ENCODE measurements around the gene TRIM7.

The TRIM7 gene

DNA sequence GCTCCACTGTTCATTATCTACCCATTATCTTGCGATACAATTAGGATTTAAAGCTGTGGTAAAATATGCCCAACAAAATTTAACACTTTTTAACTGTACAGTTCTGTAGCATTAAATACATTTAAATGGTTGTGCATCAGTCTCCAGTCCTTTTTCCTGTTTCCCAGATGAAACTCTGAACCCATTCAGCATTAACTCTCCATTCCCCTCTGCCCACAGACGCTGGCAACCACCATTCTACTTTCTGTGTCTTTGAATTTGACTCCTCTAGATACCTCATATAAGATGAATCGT lies 2.9 kb upstream of the TRIM7 start:
- TF ChIP-seq, protein P1, sequence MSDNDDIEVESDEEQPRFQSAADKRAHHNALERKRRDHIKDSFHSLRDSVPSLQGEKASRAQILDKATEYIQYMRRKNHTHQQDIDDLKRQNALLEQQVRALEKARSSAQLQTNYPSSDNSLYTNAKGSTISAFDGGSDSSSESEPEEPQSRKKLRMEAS (IDR thresholded peaks at IDR 0.05; ENCODE audit: low read depth, low read length), result no peak
- no peak for TF ChIP-seq MYC (IDR thresholded peaks at IDR 0.05; ENCODE audit: low read depth, low read length)
- TF ChIP-seq POLR2A (IDR thresholded peaks at IDR 0.05; ENCODE audit: extremely low read depth, insufficient read length), result no peak
- TF ChIP-seq CTCF (IDR thresholded peaks at IDR 0.05; ENCODE audit: low read depth, low read length), result no peak
- no peak overlapping the region for H3K4me3 ChIP-seq (ENCODE audit: low read depth, low read length)
- DNase-seq (ENCODE audit: low read depth), result no peak

DNA sequence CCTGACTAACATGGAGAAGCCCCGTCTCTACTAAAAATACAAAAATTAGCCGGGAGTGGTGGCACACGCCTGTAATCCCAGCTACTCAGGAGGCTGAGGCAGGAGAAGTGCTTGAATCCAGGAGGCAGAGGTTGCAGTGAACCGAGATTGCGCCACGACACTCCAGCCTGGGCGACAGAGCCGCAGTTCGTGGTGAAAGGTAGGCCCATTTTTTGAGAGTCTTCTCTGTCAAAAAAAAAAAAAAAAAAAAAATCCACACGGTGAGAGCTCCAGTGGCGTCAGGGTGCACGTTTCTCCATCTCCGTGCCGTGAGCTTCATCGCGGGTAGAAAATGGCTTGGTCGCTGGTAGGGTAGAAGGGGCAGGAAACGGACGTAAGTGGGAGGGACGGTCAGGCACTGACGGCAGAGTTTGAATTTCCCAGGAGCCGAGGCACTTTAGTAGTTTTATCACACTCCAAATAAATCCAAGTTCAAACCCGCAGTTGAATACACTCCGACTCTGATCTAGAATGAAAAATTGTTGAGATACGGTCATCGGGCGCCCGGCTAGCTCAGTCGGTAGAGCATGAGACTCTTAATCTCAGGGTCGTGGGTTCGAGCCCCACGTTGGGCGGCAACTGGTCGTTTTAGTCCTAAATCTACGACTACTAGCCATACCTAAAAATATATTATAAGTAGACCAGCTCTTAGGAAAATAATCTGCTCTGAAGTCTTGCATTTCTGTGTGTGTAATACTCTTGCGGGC lies 2.4 kb upstream of the TRIM7 start:
- DNase-seq (ENCODE audit: low read depth), result peak; percentile 85
- TF ChIP-seq POLR2A (IDR thresholded peaks at IDR 0.05; ENCODE audit: extremely low read depth, insufficient read length) (peak; percentile 29), CTCF (IDR thresholded peaks at IDR 0.05; ENCODE audit: low read depth, low read length) (no peak), MYC (IDR thresholded peaks at IDR 0.05; ENCODE audit: low read depth, low read length) (no peak; the same call in 1 of the 2 replicates)
- TF ChIP-seq, protein P1 (IDR thresholded peaks at IDR 0.05; ENCODE audit: low read depth, low read length), result 0 out of 2 replicates have a peak, but pooled peaks have one; percentile 15

GRCh38 chr5:181205761-181206649 lies 1.0 kb upstream of the TRIM7 start:
- TF ChIP-seq POLR2A (IDR thresholded peaks at IDR 0.05; ENCODE audit: extremely low read depth, insufficient read length) (no peak), MYC (IDR thresholded peaks at IDR 0.05; ENCODE audit: low read depth, low read length) (no peak), CTCF (IDR thresholded peaks at IDR 0.05; ENCODE audit: low read depth, low read length) (no peak)
- TF ChIP-seq, protein P1 (IDR thresholded peaks at IDR 0.05; ENCODE audit: low read depth, low read length), result no peak
- peak overlapping the region; percentile 46 for H3K4me3 ChIP-seq (ENCODE audit: low read depth, low read length)
- DNase-seq (ENCODE audit: low read depth), result no peak

More for the DNA sequence above, 2.4 kb upstream of the TRIM7 start:
- H3K4me3 ChIP-seq (ENCODE audit: low read depth, low read length), result peak overlapping the region; percentile 65

DNA sequence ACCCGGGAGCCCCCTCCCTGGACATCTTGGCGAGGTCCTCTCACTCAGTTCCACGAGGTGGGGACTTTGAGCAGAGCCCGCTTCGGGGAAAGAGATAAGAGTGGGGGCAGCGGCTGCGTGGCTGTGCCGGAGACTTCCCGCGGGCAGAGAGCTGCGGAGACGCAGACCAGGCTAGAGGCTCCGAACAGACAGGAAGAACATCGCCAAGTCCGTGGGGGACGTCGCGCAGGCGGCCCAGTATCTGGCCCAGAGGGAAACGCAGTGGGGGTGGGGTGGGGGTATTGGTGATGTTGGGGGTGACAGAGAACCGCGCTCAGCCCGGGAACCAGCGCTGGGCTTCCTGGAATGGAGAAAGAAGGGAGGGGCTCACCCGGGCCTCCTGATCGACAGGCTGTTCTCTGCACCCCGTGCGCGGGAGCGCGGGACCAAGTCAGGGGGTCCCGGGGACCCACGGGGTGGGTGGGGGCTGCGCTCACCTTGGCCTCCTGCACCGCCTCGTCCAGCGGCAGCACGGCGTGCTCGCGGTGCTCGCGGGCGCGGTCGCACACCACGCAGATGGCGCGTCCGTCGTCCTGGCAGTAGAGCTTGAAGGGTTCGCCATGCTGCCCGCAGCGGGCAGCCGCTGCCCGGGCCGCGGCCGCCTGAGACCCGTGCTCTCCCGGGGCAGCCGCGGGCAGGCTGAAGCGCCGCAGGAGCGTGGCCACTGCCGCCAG lies 727 bp downstream of the TRIM7 start:
- no peak for TF ChIP-seq POLR2A (IDR thresholded peaks at IDR 0.05; ENCODE audit: extremely low read depth, insufficient read length)
- TF ChIP-seq, protein P1 (IDR thresholded peaks at IDR 0.05; ENCODE audit: low read depth, low read length), result no peak
- no peak for TF ChIP-seq MYC (IDR thresholded peaks at IDR 0.05; ENCODE audit: low read depth, low read length)
- no peak for TF ChIP-seq CTCF (IDR thresholded peaks at IDR 0.05; ENCODE audit: low read depth, low read length)
- no peak for DNase-seq (ENCODE audit: low read depth)
- no peak overlapping the region for H3K4me3 ChIP-seq (ENCODE audit: low read depth, low read length)

DNA sequence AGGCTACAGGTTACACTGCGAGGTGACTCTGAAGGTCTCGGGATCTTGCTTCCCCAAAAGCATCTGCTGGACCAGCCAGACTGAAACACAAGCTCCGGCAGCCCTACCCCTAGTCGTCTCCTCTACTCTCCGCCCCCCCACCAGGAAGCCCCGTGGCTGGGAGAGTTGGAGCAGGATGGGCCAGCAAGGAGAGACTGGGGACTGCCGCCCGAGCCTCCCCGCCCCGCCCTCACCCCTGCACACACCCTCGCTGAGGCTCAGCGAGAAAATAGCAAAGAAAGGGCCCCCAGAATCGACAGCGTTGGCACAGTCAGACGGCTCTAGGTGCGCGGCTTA lies 1.3 kb downstream of the TRIM7 start:
- no peak for DNase-seq (ENCODE audit: low read depth)
- no peak overlapping the region for H3K4me3 ChIP-seq (ENCODE audit: low read depth, low read length)
- TF ChIP-seq, protein P1 (IDR thresholded peaks at IDR 0.05; ENCODE audit: low read depth, low read length), result no peak
- no peak for TF ChIP-seq MYC (IDR thresholded peaks at IDR 0.05; ENCODE audit: low read depth, low read length)
- TF ChIP-seq POLR2A (IDR thresholded peaks at IDR 0.05; ENCODE audit: extremely low read depth, insufficient read length), result no peak
- no peak for TF ChIP-seq CTCF (IDR thresholded peaks at IDR 0.05; ENCODE audit: low read depth, low read length)

Measured in NB4 (cell line).